Neural cell (in vitro differentiated cells): ENCODE results near the gene OARD1. TPM values are rescaled to one million over a fixed set of nuclear protein-coding genes. Genes with fewer than 3 reads are reported as not detected.

Experiments
- H2AFZ ChIP-seq: fragments of 200-600, 300-800 bp; sonication (generic), shearing (Covaris generic); 2 replicates; pipeline ENCODE4 v1.6.0; 2014; ENCODE audit warnings: low read depth, mild to moderate bottlenecking, antibody characterized with exemption, low read length, moderate library complexity
- H3F3A ChIP-seq: fragments of 200-600 bp; shearing (Covaris generic); 2 replicates; pipeline ENCODE4 v1.6.1; 2016; ENCODE audit warnings: mild to moderate bottlenecking, moderate library complexity, mixed read lengths, antibody characterized with exemption, low read length; ENCODE audit not compliant: insufficient read depth, poor library complexity, severe bottlenecking
- H3K27ac ChIP-seq: fragments of 200-600, 300-800 bp; sonication (generic), shearing (Covaris generic); 2 replicates; pipeline ENCODE4 v1.5.1; 2014; ENCODE audit warnings: mild to moderate bottlenecking, low read length, moderate library complexity
- H3K27me3 ChIP-seq: fragments of 300-800, 200-600 bp; sonication (generic), shearing (Covaris generic); 2 replicates; pipeline ENCODE4 v1.6.0; 2014; ENCODE audit warnings: mild to moderate bottlenecking, low read depth, low read length, moderate library complexity; ENCODE audit not compliant: insufficient read depth
- H3K36me3 ChIP-seq: fragments of 300-800, 200-600 bp; sonication (generic), shearing (Covaris generic); 2 replicates; pipeline ENCODE4 v1.5.1; 2014; ENCODE audit warnings: mild to moderate bottlenecking, antibody characterized with exemption, low read length, moderate library complexity; ENCODE audit not compliant: insufficient read depth
- H3K4me2 ChIP-seq: fragments of 300-800, 200-600 bp; sonication (generic), shearing (Covaris generic); 2 replicates; pipeline ENCODE4 v1.6.0; 2014; ENCODE audit warnings: mild to moderate bottlenecking, low read length
- H3K4me3 ChIP-seq: fragments of 300-800, 200-600 bp; sonication (generic), shearing (Covaris generic); 2 replicates; pipeline ENCODE4 v1.5.1; 2014; ENCODE audit warnings: mild to moderate bottlenecking, low read length, moderate library complexity
- H3K79me2 ChIP-seq: fragments of 200-600 bp; shearing (Covaris generic); replicated peaks from 2 replicates; pipeline ENCODE4 v1.6.0; 2014; ENCODE audit warnings: mild to moderate bottlenecking, low read length, moderate library complexity; ENCODE audit not compliant: insufficient read depth
- H3K9ac ChIP-seq: fragments of 300-800, 200-600 bp; sonication (generic), shearing (Covaris generic); 2 replicates; pipeline ENCODE4 v1.6.1; 2016; ENCODE audit warnings: mild to moderate bottlenecking, low read length, mixed read lengths
- H3K9me2 ChIP-seq: fragments of 200-600 bp; shearing (Covaris generic); 2 replicates; pipeline ENCODE4 v1.6.1; 2016; ENCODE audit warnings: mild to moderate bottlenecking, low read length, mixed read lengths; ENCODE audit not compliant: insufficient read depth
- H3K9me3 ChIP-seq: fragments of 200-600, 300-800 bp; sonication (generic), shearing (Covaris generic); 2 replicates; pipeline ENCODE4 v1.6.1; 2016; ENCODE audit warnings: mild to moderate bottlenecking, mixed run types, low read length, moderate library complexity, mixed read lengths
- H4K20me1 ChIP-seq: fragments of 200-600 bp; shearing (Covaris generic); 2 replicates; pipeline ENCODE4 v1.6.1; 2016; ENCODE audit warnings: mild to moderate bottlenecking, mixed run types; ENCODE audit not compliant: insufficient read depth
- CTCF ChIP-seq: fragments of 450-650 bp; IDR thresholded peaks from 2 replicates; pipeline ENCODE4 v1.5.1; 2014; ENCODE audit warnings: antibody characterized with exemption, mild to moderate bottlenecking, moderate library complexity; ENCODE audit not compliant: poor library complexity, severe bottlenecking
- EP300 ChIP-seq: fragments of 450-650 bp; conservative IDR thresholded peaks from 2 replicates; pipeline ENCODE4 v1.6.1; 2014; ENCODE audit warnings: antibody characterized with exemption, mild to moderate bottlenecking, moderate library complexity; ENCODE audit not compliant: poor library complexity, severe bottlenecking
- EZH2 ChIP-seq: fragments of 200-600, 300-800 bp; shearing (Covaris generic), sonication (generic); IDR thresholded peaks from 2 replicates; pipeline ENCODE4 v1.6.1; 2014; ENCODE audit warnings: antibody characterized with exemption, low read length, borderline replicate concordance, mild to moderate bottlenecking; ENCODE audit not compliant: insufficient read depth, poor library complexity, severe bottlenecking
- MXI1 ChIP-seq: fragments of 450-650 bp; conservative IDR thresholded peaks from 2 replicates; pipeline ENCODE4 v1.6.1; 2014; ENCODE audit warnings: antibody characterized with exemption, mild to moderate bottlenecking; ENCODE audit not compliant: poor library complexity, severe bottlenecking
- POLR2AphosphoS5 ChIP-seq: IDR thresholded peaks from 2 replicates; pipeline ENCODE4 v1.6.1; 2012
- RAD21 ChIP-seq: fragments of 450-650 bp; conservative IDR thresholded peaks from 2 replicates; pipeline ENCODE4 v1.6.1; 2014; ENCODE audit warnings: antibody characterized with exemption, mild to moderate bottlenecking, moderate library complexity
- REST ChIP-seq: IDR thresholded peaks from 2 replicates; pipeline ENCODE4 v1.6.1; 2012; ENCODE audit warnings: borderline replicate concordance
- SMC3 ChIP-seq: fragments of 450-650 bp; conservative IDR thresholded peaks from 2 replicates; pipeline ENCODE4 v1.6.1; 2014; ENCODE audit warnings: antibody characterized with exemption, mild to moderate bottlenecking, moderate library complexity; ENCODE audit not compliant: poor library complexity
- TAF1 ChIP-seq: IDR thresholded peaks from 2 replicates; pipeline ENCODE4 v1.6.1; 2012; ENCODE audit warnings: low read depth
- polyA plus RNA-seq: library from polyadenylated mRNA; depleted of rRNA; stranded (reverse); fragments of >200 nt; gene quantifications from 2 replicates; pipeline ENCODE4 v1.2.3, GENCODE V29; 2014

Gene OARD1
- polyA plus RNA-seq, 1 donor from 2014 or later, result 38.7 TPM

GRCh38 chr6:41036601-41037000 is 35.6 kb downstream of the OARD1 start:
- no peak overlapping the region for H3K27ac ChIP-seq
- no peaks in the 10 kb centered on the region for H3K9me2 ChIP-seq
- no peaks in the 10 kb centered on the region for H3F3A ChIP-seq
- H3K9ac ChIP-seq, result no peak overlapping the region
- H3K9me3 ChIP-seq, result no peaks in the 10 kb centered on the region
- no peaks in the 10 kb centered on the region for H3K79me2 ChIP-seq
- H2AFZ ChIP-seq, result no peak overlapping the region
- H3K27me3 ChIP-seq, result no peaks in the 10 kb centered on the region
- TF ChIP-seq REST (no peak), EZH2 (no peak), RAD21 (no peak), SMC3 (no peak)
- no peak overlapping the region for H3K4me2 ChIP-seq
- H4K20me1 ChIP-seq, result no peaks in the 10 kb centered on the region
- H3K36me3 ChIP-seq, result no peaks in the 10 kb centered on the region
- no peak overlapping the region for H3K4me3 ChIP-seq

- H3K4me3 ChIP-seq, result no peak overlapping the region
- no peak overlapping the region for H3K9ac ChIP-seq
- TF ChIP-seq EP300 (no peak), SMC3 (no peak), CTCF (no peak), RAD21 (no peak), POLR2AphosphoS5 (no peak), EZH2 (no peak), MXI1 (no peak), REST (no peak), TAF1 (no peak)
- H4K20me1 ChIP-seq, result no peaks in the 10 kb centered on the region
- no peak overlapping the region for H2AFZ ChIP-seq
- H3K27ac ChIP-seq, result no peak overlapping the region
- no peaks in the 10 kb centered on the region for H3F3A ChIP-seq
- H3K27me3 ChIP-seq, result no peaks in the 10 kb centered on the region
- no peaks in the 10 kb centered on the region for H3K36me3 ChIP-seq
- no peaks in the 10 kb centered on the region for H3K79me2 ChIP-seq
- no peaks in the 10 kb centered on the region for H3K9me3 ChIP-seq
- no peaks in the 10 kb centered on the region for H3K9me2 ChIP-seq
- no peak overlapping the region for H3K4me2 ChIP-seq
Observed at GRCh38 chr6:41036186-41036585, 36.0 kb downstream of the OARD1 start.
